ENCODE results near the gene TMC7.

Gene TMC7

GRCh38 chr16:19104607-19105006, 120.9 kb downstream of the TMC7 start:
- H3K27ac ChIP-seq (ENCODE audit: low read depth, low read length, severe bottlenecking) = no peak overlapping the region
- H3K9me3 ChIP-seq (ENCODE audit: control insufficient read depth, low read length) = no peaks in the 10 kb centered on the region
- peaks cover 15% of the 10 kb centered on the region for H3K4me1 ChIP-seq (ENCODE audit: control insufficient read depth, insufficient read depth, low read length, poor library complexity, severe bottlenecking)
- 80 to 83% methylated on average over 5 of the region's 5 CpGs for WGBS, 2 experiments (ENCODE audit: insufficient coverage in 2 of 2)
- H3K4me3 ChIP-seq (ENCODE audit: extremely low read depth, insufficient read depth, low read length, poor library complexity, severe bottlenecking) = no peak overlapping the region
- H3K36me3 ChIP-seq (ENCODE audit: control insufficient read depth, insufficient read depth, low read length) = no peaks in the 10 kb centered on the region

GRCh38 chr16:19105131-19105530, 121.4 kb downstream of the TMC7 start:
- H3K9me3 ChIP-seq (ENCODE audit: control insufficient read depth, low read length) = no peaks in the 10 kb centered on the region
- 81 to 87% methylated on average over 5 to 6 of the region's 6 CpGs for WGBS, 2 experiments (ENCODE audit: insufficient coverage in 2 of 2)

DNA sequence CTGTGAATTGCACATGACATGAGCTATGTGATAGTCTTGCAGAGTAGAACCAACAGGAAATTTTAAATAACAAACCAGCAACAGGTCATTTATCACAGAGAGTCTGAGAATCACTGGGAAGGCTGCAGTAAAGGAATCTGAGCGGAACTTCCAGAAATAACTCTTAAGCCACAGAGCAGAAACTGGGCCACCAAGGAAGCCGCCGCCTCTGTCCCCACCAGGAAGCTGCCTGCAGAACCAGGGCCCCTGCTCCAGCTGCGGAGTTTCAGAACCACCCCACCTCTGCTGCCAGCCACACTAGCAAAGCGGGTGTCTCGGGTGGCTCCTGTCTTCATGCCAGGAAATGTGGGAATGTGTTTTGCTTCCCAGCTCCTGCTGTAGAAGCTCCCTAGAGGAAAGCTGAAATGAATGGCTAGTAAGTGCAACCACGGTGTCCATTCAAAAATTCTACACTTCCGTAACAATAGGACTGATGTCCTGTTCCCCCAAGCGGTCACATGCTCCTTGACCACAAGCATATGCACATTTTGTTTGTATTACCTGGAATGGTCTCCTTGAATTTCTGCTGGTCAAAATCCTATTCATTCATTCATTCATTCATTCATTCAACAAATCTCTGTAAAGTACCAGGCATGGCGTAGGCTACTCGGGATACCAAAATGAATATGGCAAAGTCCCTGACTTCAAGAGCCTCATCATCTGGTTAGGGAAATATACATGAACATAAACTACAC, 122.3 kb downstream of the TMC7 start:
- Histone ChIP-seq H3K4me1 (ENCODE audit: control insufficient read depth, insufficient read depth, low read length, poor library complexity, severe bottlenecking) (peaks cover 15% of the 10 kb centered on the region), H3K36me3 (ENCODE audit: control insufficient read depth, insufficient read depth, low read length) (no peaks in the 10 kb centered on the region), H3K4me3 (ENCODE audit: extremely low read depth, insufficient read depth, low read length, poor library complexity, severe bottlenecking) (no peak overlapping the region), H3K27ac (ENCODE audit: low read depth, low read length, severe bottlenecking) (no peak overlapping the region), H3K9me3 (ENCODE audit: control insufficient read depth, low read length) (no peaks in the 10 kb centered on the region)
- WGBS, 2 experiments (ENCODE audit: insufficient coverage in 2 of 2) = 77 to 92% methylated on average over 3 to 8 of the region's 11 CpGs

More at GRCh38 chr16:19105131-19105530, 121.4 kb downstream of the TMC7 start:
- no peaks in the 10 kb centered on the region for H3K36me3 ChIP-seq (ENCODE audit: control insufficient read depth, insufficient read depth, low read length)
- no peak overlapping the region for H3K27ac ChIP-seq (ENCODE audit: low read depth, low read length, severe bottlenecking)
- peaks cover 15% of the 10 kb centered on the region for H3K4me1 ChIP-seq (ENCODE audit: control insufficient read depth, insufficient read depth, low read length, poor library complexity, severe bottlenecking)
- H3K4me3 ChIP-seq (ENCODE audit: extremely low read depth, insufficient read depth, low read length, poor library complexity, severe bottlenecking) = no peak overlapping the region

DNA sequence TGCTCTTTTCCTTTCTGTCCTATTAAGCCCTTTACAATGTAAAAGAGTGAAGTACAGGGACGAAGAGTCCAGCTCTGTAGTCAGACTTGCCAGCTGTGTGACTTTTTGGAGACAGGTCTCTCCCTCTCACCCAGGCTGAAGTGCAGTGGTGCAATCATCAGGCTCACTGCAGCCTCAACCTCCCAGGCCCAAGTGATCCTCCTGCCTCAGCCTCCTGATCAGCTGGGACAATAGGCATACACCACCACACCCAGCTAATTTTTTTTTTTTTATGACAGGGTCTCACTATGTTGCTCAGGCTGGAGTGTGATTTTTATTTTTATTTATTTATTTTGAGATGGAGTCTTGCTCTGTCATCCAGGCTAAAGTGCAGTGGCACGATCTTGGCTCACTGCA, 122.9 kb downstream of the TMC7 start:
- Histone ChIP-seq H3K36me3 (ENCODE audit: control insufficient read depth, insufficient read depth, low read length) (no peaks in the 10 kb centered on the region), H3K4me3 (ENCODE audit: extremely low read depth, insufficient read depth, low read length, poor library complexity, severe bottlenecking) (no peak overlapping the region), H3K27ac (ENCODE audit: low read depth, low read length, severe bottlenecking) (no peak overlapping the region), H3K4me1 (ENCODE audit: control insufficient read depth, insufficient read depth, low read length, poor library complexity, severe bottlenecking) (peaks cover 15% of the 10 kb centered on the region), H3K9me3 (ENCODE audit: control insufficient read depth, low read length) (no peaks in the 10 kb centered on the region)
- WGBS, 2 experiments (ENCODE audit: insufficient coverage in 2 of 2) = 87 to 100% methylated on average over 1 to 2 of the region's 2 CpGs

DNA sequence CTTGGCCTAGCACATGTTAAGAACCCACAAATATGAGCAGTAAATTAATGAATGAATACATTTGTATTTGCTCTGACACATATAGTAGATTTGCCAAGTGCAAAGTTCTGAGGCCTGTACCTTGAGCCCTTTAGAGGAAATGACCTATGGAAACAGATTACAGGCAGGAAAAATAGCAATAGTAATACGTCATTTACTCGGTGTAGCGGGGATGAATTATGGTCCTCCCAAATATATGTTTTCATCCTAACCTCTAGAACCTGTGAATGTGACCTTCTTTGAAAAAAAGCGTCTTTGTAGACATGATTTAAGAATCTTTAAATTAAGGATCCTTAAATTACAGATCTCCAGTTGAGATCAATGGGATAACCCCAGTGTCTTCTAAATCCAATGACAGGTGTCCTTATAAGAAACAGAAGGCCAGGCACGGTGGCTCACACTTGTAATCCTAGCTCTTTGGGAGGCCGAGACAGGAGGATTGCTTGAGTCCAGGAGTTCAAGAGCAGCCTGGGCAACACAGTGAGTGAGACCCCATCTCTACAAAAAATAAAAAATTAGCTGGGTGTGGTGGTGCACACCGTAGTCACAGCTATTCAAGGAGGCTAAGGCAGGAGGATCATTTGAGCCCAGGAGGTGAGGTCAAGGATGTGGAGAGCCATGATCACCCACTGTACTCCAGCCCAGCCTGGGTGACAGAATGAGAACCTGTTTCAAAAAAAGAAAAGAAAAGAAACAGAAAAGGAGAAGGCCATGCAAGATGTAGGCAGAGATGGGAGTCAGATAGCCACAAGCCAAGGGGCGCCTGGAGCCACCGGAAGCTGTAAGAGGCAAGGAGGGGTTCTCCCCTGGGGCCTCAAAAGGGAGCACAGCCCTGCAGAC, 124.9 kb downstream of the TMC7 start:
- WGBS, 2 experiments (ENCODE audit: insufficient coverage in 2 of 2) = 98% methylated on average over 4 to 5 of the region's 9 CpGs
- Histone ChIP-seq H3K4me1 (ENCODE audit: control insufficient read depth, insufficient read depth, low read length, poor library complexity, severe bottlenecking) (peaks cover 27% of the 10 kb centered on the region), H3K4me3 (ENCODE audit: extremely low read depth, insufficient read depth, low read length, poor library complexity, severe bottlenecking) (no peak overlapping the region), H3K36me3 (ENCODE audit: control insufficient read depth, insufficient read depth, low read length) (no peaks in the 10 kb centered on the region), H3K9me3 (ENCODE audit: control insufficient read depth, low read length) (no peaks in the 10 kb centered on the region), H3K27ac (ENCODE audit: low read depth, low read length, severe bottlenecking) (no peak overlapping the region)

DNA sequence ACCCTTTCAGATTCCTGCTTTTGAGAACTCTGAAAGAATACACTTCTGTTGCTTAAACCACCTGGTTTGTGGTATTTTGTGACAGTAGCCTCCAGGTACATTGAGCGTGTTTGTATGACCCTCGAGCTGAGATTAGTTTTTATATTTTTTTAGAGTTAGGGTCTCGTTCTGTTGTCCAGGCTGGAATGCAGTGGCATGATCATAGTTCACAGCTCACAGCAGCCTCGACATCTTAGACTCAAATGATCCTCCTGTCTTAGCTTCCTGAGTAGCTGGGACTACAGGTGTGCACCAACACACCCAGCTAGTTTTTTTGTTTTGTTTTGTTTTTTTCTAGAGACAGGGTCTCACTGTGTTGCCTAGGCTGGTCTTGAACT, 125.5 kb downstream of the TMC7 start:
- Histone ChIP-seq H3K36me3 (ENCODE audit: control insufficient read depth, insufficient read depth, low read length) (no peaks in the 10 kb centered on the region), H3K4me3 (ENCODE audit: extremely low read depth, insufficient read depth, low read length, poor library complexity, severe bottlenecking) (no peak overlapping the region), H3K27ac (ENCODE audit: low read depth, low read length, severe bottlenecking) (no peak overlapping the region), H3K9me3 (ENCODE audit: control insufficient read depth, low read length) (no peaks in the 10 kb centered on the region), H3K4me1 (ENCODE audit: control insufficient read depth, insufficient read depth, low read length, poor library complexity, severe bottlenecking) (peaks cover 27% of the 10 kb centered on the region)
- WGBS, 2 experiments (ENCODE audit: insufficient coverage in 2 of 2) = 90 to 93% methylated on average over 4 of the region's 4 CpGs

GRCh38 chr16:19110537-19111360, 127.0 kb downstream of the TMC7 start:
- Histone ChIP-seq H3K4me3 (ENCODE audit: extremely low read depth, insufficient read depth, low read length, poor library complexity, severe bottlenecking) (no peak overlapping the region), H3K36me3 (ENCODE audit: control insufficient read depth, insufficient read depth, low read length) (peaks cover 13% of the 10 kb centered on the region), H3K27ac (ENCODE audit: low read depth, low read length, severe bottlenecking) (no peak overlapping the region), H3K4me1 (ENCODE audit: control insufficient read depth, insufficient read depth, low read length, poor library complexity, severe bottlenecking) (peaks cover 30% of the 10 kb centered on the region), H3K9me3 (ENCODE audit: control insufficient read depth, low read length) (no peaks in the 10 kb centered on the region)
- 93 to 95% methylated on average over 2 to 3 of the region's 4 CpGs for WGBS, 2 experiments (ENCODE audit: insufficient coverage in 2 of 2)

DNA sequence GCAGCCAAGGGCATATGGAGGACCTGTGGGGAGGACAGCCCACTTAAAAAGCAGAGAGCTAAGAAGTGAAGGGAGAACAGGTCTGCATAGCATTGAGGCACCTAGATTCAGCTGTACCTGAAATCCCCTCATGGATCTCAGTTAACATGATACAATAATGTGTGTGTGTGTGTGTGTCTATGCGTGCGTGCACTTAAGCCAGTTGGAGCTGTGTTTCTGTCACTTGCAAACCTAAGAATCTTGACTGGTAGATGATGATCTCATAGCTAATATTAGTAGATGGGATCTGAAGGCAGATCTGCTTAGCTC, 128.3 kb downstream of the TMC7 start:
- peaks cover 37% of the 10 kb centered on the region for H3K4me1 ChIP-seq (ENCODE audit: control insufficient read depth, insufficient read depth, low read length, poor library complexity, severe bottlenecking)
- 100% methylated on average over 2 of the region's 2 CpGs for WGBS, 2 experiments (ENCODE audit: insufficient coverage in 2 of 2)
- no peak overlapping the region for H3K4me3 ChIP-seq (ENCODE audit: extremely low read depth, insufficient read depth, low read length, poor library complexity, severe bottlenecking)
- no peaks in the 10 kb centered on the region for H3K9me3 ChIP-seq (ENCODE audit: control insufficient read depth, low read length)
- H3K27ac ChIP-seq (ENCODE audit: low read depth, low read length, severe bottlenecking) = no peak overlapping the region
- peaks cover 22% of the 10 kb centered on the region for H3K36me3 ChIP-seq (ENCODE audit: control insufficient read depth, insufficient read depth, low read length)

Data from mesodermal cell (in vitro differentiated cells).